Neural cell (in vitro differentiated cells): ENCODE measurements around the gene ACTMAP. TPM values are rescaled to one million over a fixed set of nuclear protein-coding genes. Genes with fewer than 3 reads are reported as not detected.

ENCODE experiments used
- H2AFZ ChIP-seq: fragments of 200-600, 300-800 bp; sonication (generic), shearing (Covaris generic); 2 replicates; pipeline ENCODE4 v1.6.0; 2014; ENCODE audit warnings: low read depth, mild to moderate bottlenecking, antibody characterized with exemption, low read length, moderate library complexity
- H3F3A ChIP-seq: fragments of 200-600 bp; shearing (Covaris generic); 2 replicates; pipeline ENCODE4 v1.6.1; 2016; ENCODE audit warnings: mild to moderate bottlenecking, moderate library complexity, mixed read lengths, antibody characterized with exemption, low read length; ENCODE audit not compliant: insufficient read depth, poor library complexity, severe bottlenecking
- H3K27ac ChIP-seq: fragments of 200-600, 300-800 bp; sonication (generic), shearing (Covaris generic); 2 replicates; pipeline ENCODE4 v1.5.1; 2014; ENCODE audit warnings: mild to moderate bottlenecking, low read length, moderate library complexity
- H3K27me3 ChIP-seq: fragments of 300-800, 200-600 bp; sonication (generic), shearing (Covaris generic); 2 replicates; pipeline ENCODE4 v1.6.0; 2014; ENCODE audit warnings: mild to moderate bottlenecking, low read depth, low read length, moderate library complexity; ENCODE audit not compliant: insufficient read depth
- H3K36me3 ChIP-seq: fragments of 300-800, 200-600 bp; sonication (generic), shearing (Covaris generic); 2 replicates; pipeline ENCODE4 v1.5.1; 2014; ENCODE audit warnings: mild to moderate bottlenecking, antibody characterized with exemption, low read length, moderate library complexity; ENCODE audit not compliant: insufficient read depth
- H3K4me2 ChIP-seq: fragments of 300-800, 200-600 bp; sonication (generic), shearing (Covaris generic); 2 replicates; pipeline ENCODE4 v1.6.0; 2014; ENCODE audit warnings: mild to moderate bottlenecking, low read length
- H3K4me3 ChIP-seq: fragments of 300-800, 200-600 bp; sonication (generic), shearing (Covaris generic); 2 replicates; pipeline ENCODE4 v1.5.1; 2014; ENCODE audit warnings: mild to moderate bottlenecking, low read length, moderate library complexity
- H3K79me2 ChIP-seq: fragments of 200-600 bp; shearing (Covaris generic); replicated peaks from 2 replicates; pipeline ENCODE4 v1.6.0; 2014; ENCODE audit warnings: mild to moderate bottlenecking, low read length, moderate library complexity; ENCODE audit not compliant: insufficient read depth
- H3K9ac ChIP-seq: fragments of 300-800, 200-600 bp; sonication (generic), shearing (Covaris generic); 2 replicates; pipeline ENCODE4 v1.6.1; 2016; ENCODE audit warnings: mild to moderate bottlenecking, low read length, mixed read lengths
- H3K9me2 ChIP-seq: fragments of 200-600 bp; shearing (Covaris generic); 2 replicates; pipeline ENCODE4 v1.6.1; 2016; ENCODE audit warnings: mild to moderate bottlenecking, low read length, mixed read lengths; ENCODE audit not compliant: insufficient read depth
- H3K9me3 ChIP-seq: fragments of 200-600, 300-800 bp; sonication (generic), shearing (Covaris generic); 2 replicates; pipeline ENCODE4 v1.6.1; 2016; ENCODE audit warnings: mild to moderate bottlenecking, mixed run types, low read length, moderate library complexity, mixed read lengths
- H4K20me1 ChIP-seq: fragments of 200-600 bp; shearing (Covaris generic); 2 replicates; pipeline ENCODE4 v1.6.1; 2016; ENCODE audit warnings: mild to moderate bottlenecking, mixed run types; ENCODE audit not compliant: insufficient read depth
- CTCF ChIP-seq: fragments of 450-650 bp; IDR thresholded peaks from 2 replicates; pipeline ENCODE4 v1.5.1; 2014; ENCODE audit warnings: antibody characterized with exemption, mild to moderate bottlenecking, moderate library complexity; ENCODE audit not compliant: poor library complexity, severe bottlenecking
- EZH2 ChIP-seq: fragments of 200-600, 300-800 bp; shearing (Covaris generic), sonication (generic); IDR thresholded peaks from 2 replicates; pipeline ENCODE4 v1.6.1; 2014; ENCODE audit warnings: antibody characterized with exemption, low read length, borderline replicate concordance, mild to moderate bottlenecking; ENCODE audit not compliant: insufficient read depth, poor library complexity, severe bottlenecking
- MXI1 ChIP-seq: fragments of 450-650 bp; conservative IDR thresholded peaks from 2 replicates; pipeline ENCODE4 v1.6.1; 2014; ENCODE audit warnings: antibody characterized with exemption, mild to moderate bottlenecking; ENCODE audit not compliant: poor library complexity, severe bottlenecking
- POLR2AphosphoS5 ChIP-seq: IDR thresholded peaks from 2 replicates; pipeline ENCODE4 v1.6.1; 2012
- REST ChIP-seq: IDR thresholded peaks from 2 replicates; pipeline ENCODE4 v1.6.1; 2012; ENCODE audit warnings: borderline replicate concordance
- SMC3 ChIP-seq: fragments of 450-650 bp; conservative IDR thresholded peaks from 2 replicates; pipeline ENCODE4 v1.6.1; 2014; ENCODE audit warnings: antibody characterized with exemption, mild to moderate bottlenecking, moderate library complexity; ENCODE audit not compliant: poor library complexity
- TAF1 ChIP-seq: IDR thresholded peaks from 2 replicates; pipeline ENCODE4 v1.6.1; 2012; ENCODE audit warnings: low read depth
- polyA plus RNA-seq: library from polyadenylated mRNA; depleted of rRNA; stranded (reverse); fragments of >200 nt; gene quantifications from 2 replicates; pipeline ENCODE4 v1.2.3, GENCODE V29; 2014

ACTMAP gene
- polyA plus RNA-seq, 1 donor from 2014 or later: not detected

- no peak for TF ChIP-seq REST
- TF ChIP-seq EZH2: no peak
- TF ChIP-seq MXI1: no peak
- TF ChIP-seq POLR2AphosphoS5: no peak
- TF ChIP-seq CTCF: no peak
- no peak for TF ChIP-seq SMC3
- TF ChIP-seq TAF1: no peak
- Histone ChIP-seq H4K20me1 (no peaks in the 10 kb centered on the region), H3F3A (no peaks in the 10 kb centered on the region), H3K4me3 (no peak overlapping the region), H2AFZ (no peak overlapping the region), H3K27ac (no peak overlapping the region), H3K9ac (no peak overlapping the region), H3K9me3 (no peaks in the 10 kb centered on the region), H3K27me3 (no peaks in the 10 kb centered on the region), H3K36me3 (no peaks in the 10 kb centered on the region), H3K4me2 (no peak overlapping the region), H3K9me2 (no peaks in the 10 kb centered on the region), H3K79me2 (peaks cover 32% of the 10 kb centered on the region)
These were observed 28.2 kb downstream of the ACTMAP start for GRCh38 chr19:40721936-40722661.

GRCh38 chr19:40721140-40721486 is 29.2 kb downstream of the ACTMAP start:
- no peak for TF ChIP-seq MXI1
- Histone ChIP-seq H2AFZ (no peak overlapping the region), H3K9ac (no peak overlapping the region), H3K27me3 (no peaks in the 10 kb centered on the region), H3K27ac (no peak overlapping the region), H3K4me2 (no peak overlapping the region), H3K36me3 (no peaks in the 10 kb centered on the region), H3K9me2 (no peaks in the 10 kb centered on the region), H3F3A (peaks cover 3% of the 10 kb centered on the region), H3K79me2 (peaks cover 32% of the 10 kb centered on the region), H3K9me3 (no peaks in the 10 kb centered on the region), H4K20me1 (no peaks in the 10 kb centered on the region), H3K4me3 (no peak overlapping the region)

GRCh38 chr19:40719414-40719894 is 30.8 kb downstream of the ACTMAP start:
- Histone ChIP-seq H3K4me2 (peak overlapping the region; percentile 90), H3K9ac (peak overlapping the region; percentile 84), H3K79me2 (peaks cover 34% of the 10 kb centered on the region), H3K27me3 (no peaks in the 10 kb centered on the region), H2AFZ (no peak overlapping the region), H4K20me1 (no peaks in the 10 kb centered on the region), H3K9me2 (no peaks in the 10 kb centered on the region), H3K36me3 (no peaks in the 10 kb centered on the region), H3K9me3 (no peaks in the 10 kb centered on the region), H3K4me3 (peak overlapping the region; percentile 97), H3K27ac (no peak overlapping the region), H3F3A (peaks cover 4% of the 10 kb centered on the region)
- TF ChIP-seq EZH2: no peak
